ENCODE results near the gene KRTAP9-9. TPM values are rescaled to one million over a fixed set of nuclear protein-coding genes. Genes with fewer than 3 reads are reported as not detected.
"Not testable (repeated sequence)": the region's sequence is repeated elsewhere in the genome, so short reads cannot be mapped to it uniquely, and the experiment has no call there.

Gene KRTAP9-9
- total and polyA plus RNA-seq, 2 of the 8 experiments (the other 6 are each of a cell fraction or from before 2014, with no cell fraction given) = not detected

DNA sequence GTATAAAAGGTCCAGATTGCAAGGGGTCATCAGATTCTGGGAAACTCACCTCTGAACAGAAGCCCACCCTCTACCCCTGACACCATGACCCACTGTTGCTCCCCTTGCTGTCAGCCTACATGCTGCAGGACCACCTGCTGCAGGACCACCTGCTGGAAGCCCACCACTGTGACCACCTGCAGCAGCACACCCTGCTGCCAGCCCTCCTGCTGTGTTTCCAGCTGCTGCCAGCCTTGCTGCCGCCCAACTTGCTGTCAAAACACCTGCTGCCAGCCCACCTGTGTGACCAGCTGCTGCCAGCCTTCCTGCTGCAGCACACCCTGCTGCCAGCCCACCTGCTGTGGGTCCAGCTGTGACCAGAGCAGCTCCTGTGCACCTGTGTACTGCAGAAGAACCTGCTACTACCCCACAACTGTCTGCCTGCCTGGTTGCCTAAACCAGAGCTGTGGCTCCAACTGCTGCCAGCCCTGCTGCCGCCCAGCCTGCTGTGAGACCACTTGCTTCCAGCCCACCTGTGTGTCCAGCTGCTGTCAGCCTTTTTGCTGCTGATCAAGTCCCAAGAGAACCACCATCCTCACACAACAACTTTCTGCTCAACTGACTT, 5.4 kb upstream of the KRTAP9-9 start, which contains the start of gene KRTAP9-4:
KRTAP9-4 (plus strand) TSS at position 51 of the 604 bp plus-strand sequence; CDS start at position 85, 34 bp downstream.
- not testable (repeated sequence) for FAIRE-seq; H4K5ac ChIP-seq (ENCODE audit: insufficient read length, low read depth, low read length)
- WGBS, 2 experiments (ENCODE audit: extremely low coverage in 1 of 2, insufficient coverage in 1 of 2, insufficient read length in 1 of 2, insufficient replicate concordance in 2 of 2, low coverage in 1 of 2, low lambda C conversion rate in 2 of 2, missing lambda C conversion rate in 1 of 2) = 100% methylated on average over 1 of the region's 2 CpGs; no CpG with 5 or more reads in 1 of the 2 experiments

More for the DNA sequence above, 5.4 kb upstream of the KRTAP9-9 start, which contains the start of gene KRTAP9-4:
- H4K91ac ChIP-seq (replicated peaks; ENCODE audit: insufficient read length, low read length); H3K79me2 ChIP-seq (ENCODE audit: control insufficient read depth in 1 of 2, insufficient read depth in 2 of 2, low read length in 2 of 2); H4K20me1 ChIP-seq (replicated peaks in 1 of 2; ENCODE audit: control insufficient read depth in 1 of 2, insufficient read depth in 2 of 2, low read length in 2 of 2); H3K56ac ChIP-seq (replicated peaks; ENCODE audit: insufficient read length, low read depth, low read length); H3K4ac ChIP-seq (replicated peaks; ENCODE audit: insufficient read length, low read depth, low read length); H3K23ac ChIP-seq (ENCODE audit: insufficient read length); H3K14ac ChIP-seq (ENCODE audit: insufficient read length); H3K18ac ChIP-seq (ENCODE audit: extremely low read depth, low read length); H2AFZ ChIP-seq (ENCODE audit: low read length); H4K8ac ChIP-seq (ENCODE audit: extremely low read depth, insufficient read depth, low read length); H3K36me3 ChIP-seq (ENCODE audit: control insufficient read depth in 2 of 4, insufficient read depth in 4 of 4, low read length in 3 of 4); H2BK5ac ChIP-seq (ENCODE audit: low read depth, low read length); H3K4me2 ChIP-seq (ENCODE audit: insufficient read depth in 1 of 2, low read depth in 2 of 2, low read length in 2 of 2); H3K27ac ChIP-seq (ENCODE audit: low read depth, low read length); DNase-seq (ENCODE audit: low read depth in 1 of 2, low spot score in 2 of 2); H2BK15ac ChIP-seq (ENCODE audit: low read length); H2BK120ac ChIP-seq (replicated peaks; ENCODE audit: low read depth, low read length); H3K79me1 ChIP-seq (ENCODE audit: low read depth, low read length); H2AK5ac ChIP-seq (ENCODE audit: low read depth, low read length); H3K23me2 ChIP-seq (ENCODE audit: low read depth, low read length); H2BK12ac ChIP-seq (ENCODE audit: low read depth, low read length); H3K9ac ChIP-seq (replicated peaks in 1 of 4; ENCODE audit: extremely low read depth in 1 of 4, low read depth in 3 of 4, low read length in 3 of 4); H3K27me3 ChIP-seq (replicated peaks in 1 of 4; ENCODE audit: control insufficient read depth in 3 of 4, extremely low read depth in 1 of 4, insufficient read depth in 3 of 4, low read length in 3 of 4); H3K9me3 ChIP-seq (ENCODE audit: insufficient read depth in 2 of 2, low read depth in 1 of 2, low read length in 1 of 2); H3K4me1 ChIP-seq (replicated peaks in 1 of 4; ENCODE audit: control insufficient read depth in 3 of 4, insufficient read depth in 4 of 4, low read length in 3 of 4); H3K4me3 ChIP-seq (ENCODE audit: extremely low read depth in 1 of 4, insufficient read depth in 2 of 4, low read depth in 3 of 4, low read length in 4 of 4); POLR2A ChIA-PET (ENCODE audit: partially characterized antibody); H2BK20ac ChIP-seq (ENCODE audit: low read length): not testable (repeated sequence)
- CTCF ChIA-PET (ENCODE audit: partially characterized antibody) = interaction anchor here (0.8 to 1.1 kb wide), 3 partner anchors 74 to 413 kb away, joined by 3 read pairs; no protein-coding TSS in a partner anchor

All from H1 (cell line).